GM13976 (cell line): ENCODE measurements around the gene NR2F1.

Source experiments
- DNase-seq: peaks from one replicate; pipeline ENCODE4 v3.0.0; 2012; ENCODE audit warnings: low spot score
- CTCF ChIP-seq: IDR thresholded peaks from 2 replicates; pipeline ENCODE4 v1.5.1; 2012; ENCODE audit warnings: borderline replicate concordance, mild to moderate bottlenecking; ENCODE audit not compliant: insufficient read depth; ENCODE audit errors: extremely low read depth, missing control alignments, control extremely low read depth
- in situ Hi-C: fragments of 300-500 bp; cut with MboI; formaldehyde crosslinking; loops from one replicate; pipeline ENCODE4 v1.12.0; 2022; ENCODE audit warnings: low sequenced_read_pairs, mixed read lengths, inconsistent platforms; ENCODE audit not compliant: unreplicated experiment

The NR2F1 gene

GRCh38 chr5:93600409-93601070 lies 17.5 kb downstream of the NR2F1 start:
- no peak for TF ChIP-seq CTCF
- DNase-seq, result no peak
- in situ Hi-C loops, result no loop called here

GRCh38 chr5:93601071-93601801 lies 18.2 kb downstream of the NR2F1 start:
- TF ChIP-seq CTCF, result no peak
- in situ Hi-C loops, result no loop called here

GRCh38 chr5:93601802-93602155 lies 18.8 kb downstream of the NR2F1 start:
- no peak for DNase-seq
- in situ Hi-C loops, result no loop called here
- no peak for TF ChIP-seq CTCF

More at GRCh38 chr5:93601071-93601801, 18.2 kb downstream of the NR2F1 start:
- DNase-seq, result no peak

GRCh38 chr5:93602241-93603077 lies 19.4 kb downstream of the NR2F1 start:
- TF ChIP-seq CTCF, result no peak
- no peak for DNase-seq
- in situ Hi-C loops, result no loop called here

- in situ Hi-C loops, result no loop called here
- no peak for DNase-seq
- TF ChIP-seq CTCF, result no peak
Measured at GRCh38 chr5:93603078-93603792, 20.2 kb downstream of the NR2F1 start.
